Keratinocyte (primary cell): ENCODE data around the gene LDLRAD2. TPM values are rescaled to one million over a fixed set of nuclear protein-coding genes. Genes with fewer than 3 reads are reported as not detected.

Experiments
- DNase-seq: peaks from one replicate; pipeline ENCODE4 v3.0.0-alpha.2; 2011; ENCODE audit warnings: low read depth, missing footprints, low spot score
- FAIRE-seq: peaks from 2 replicates; lab custom pipeline; 2011; peaks lifted over from hg19 to GRCh38; lab: Jason Lieb, UNC
- H2AFZ ChIP-seq: 2 replicates; pipeline ENCODE4 v1.6.0; 2012; ENCODE audit warnings: low read length, control low read depth, inconsistent platforms; ENCODE audit not compliant: control insufficient read depth
- H3K27ac ChIP-seq: 2 replicates; pipeline ENCODE4 v1.5.1; 2011; ENCODE audit warnings: low read length; ENCODE audit not compliant: control insufficient read depth, insufficient read depth
- H3K27me3 ChIP-seq: 3 replicates; pipeline ENCODE4 v1.6.0; 2011; ENCODE audit warnings: low read length; ENCODE audit not compliant: control insufficient read depth, insufficient read depth; ENCODE audit errors: extremely low read depth
- H3K36me3 ChIP-seq, 2 experiments: 2 replicates in 1 of 2; 3 replicates in 1 of 2; pipeline ENCODE4 v1.5.1; 2011; ENCODE audit warnings: low read length in 2 of 2, mild to moderate bottlenecking in 1 of 2; ENCODE audit not compliant: control insufficient read depth in 2 of 2, insufficient read depth in 2 of 2; ENCODE audit errors: extremely low read depth in 1 of 2
- H3K4me1 ChIP-seq: 3 replicates; pipeline ENCODE4 v1.5.1; 2011; ENCODE audit warnings: low read length; ENCODE audit not compliant: control insufficient read depth, insufficient read depth; ENCODE audit errors: extremely low read depth
- H3K4me2 ChIP-seq: 3 replicates; pipeline ENCODE4 v1.6.0; 2011; ENCODE audit warnings: low read depth, low read length; ENCODE audit not compliant: control insufficient read depth, insufficient read depth; ENCODE audit errors: extremely low read depth
- H3K4me3 ChIP-seq, 3 experiments: fragments of 200-600 bp in 1 of 3; sonication (generic) in 1 of 3; 2 replicates in 2 of 3; 3 replicates in 1 of 3; pipeline ENCODE4 v1.5.1; 2011 to 2016; ENCODE audit warnings: low read length in 3 of 3, mild to moderate bottlenecking in 3 of 3, control low read depth in 2 of 3, inconsistent platforms in 1 of 3, low read depth in 1 of 3, mixed read lengths in 1 of 3, mixed run types in 1 of 3, moderate library complexity in 1 of 3; ENCODE audit not compliant: control insufficient read depth in 2 of 3, insufficient read depth in 2 of 3; ENCODE audit errors: extremely low read depth in 1 of 3
- H3K79me2 ChIP-seq: 2 replicates; pipeline ENCODE4 v1.6.0; 2012; ENCODE audit warnings: low read length; ENCODE audit not compliant: control insufficient read depth, insufficient read depth
- H3K9ac ChIP-seq: 3 replicates; pipeline ENCODE4 v1.6.0; 2011; ENCODE audit warnings: low read length; ENCODE audit not compliant: control insufficient read depth, insufficient read depth; ENCODE audit errors: extremely low read depth
- H3K9me1 ChIP-seq: 3 replicates; pipeline ENCODE4 v1.6.0; 2011; ENCODE audit warnings: low read length; ENCODE audit not compliant: control insufficient read depth, insufficient read depth; ENCODE audit errors: extremely low read depth
- H3K9me3 ChIP-seq: 2 replicates; pipeline ENCODE4 v1.5.1; 2012; ENCODE audit warnings: low read depth, low read length; ENCODE audit not compliant: control insufficient read depth
- H4K20me1 ChIP-seq: 3 replicates; pipeline ENCODE4 v1.6.0; 2011; ENCODE audit warnings: low read length; ENCODE audit not compliant: control insufficient read depth, insufficient read depth; ENCODE audit errors: extremely low read depth
- CTCF ChIP-seq, 3 experiments: IDR thresholded peaks in 1 of 3; conservative IDR thresholded peaks in 1 of 3; optimal IDR thresholded peaks in 1 of 3; 2 replicates in 2 of 3; 3 replicates in 1 of 3; pipeline versions ENCODE3 to v1.5.1; 2011; ENCODE audit warnings: low read length in 3 of 3, mild to moderate bottlenecking in 3 of 3, moderate library complexity in 2 of 3, control low read depth in 1 of 3, inconsistent platforms in 1 of 3; ENCODE audit not compliant: insufficient read depth in 2 of 3; ENCODE audit errors: extremely low read depth in 1 of 3
- EZH2 ChIP-seq: IDR thresholded peaks from one replicate; pipeline ENCODE4 v1.6.1; 2012; ENCODE audit warnings: inconsistent platforms, mild to moderate bottlenecking, low read length, moderate library complexity
- dilution Hi-C: fragments of 300-500 bp; cut with MboI; formaldehyde crosslinking; loops from one replicate; pipeline ENCODE4 v1.7.0; 2020; ENCODE audit warnings: low sequenced_read_pairs; ENCODE audit not compliant: extremely low pct_ligation_motif_present
- polyA plus RNA-seq, 5 experiments: library from polyadenylated mRNA; depleted of rRNA in 3 of 5; stranded (reverse) in 3 of 5; stranded (forward) in 1 of 5; unstranded in 1 of 5; fragments of >200 nt; gene quantifications; 1 replicate in 1 of 5; 2 replicates in 3 of 5; 3 replicates in 1 of 5; pipeline versions ENCODE4 v1.2.1 to v1.2.3, GENCODE V29; 2011 to 2012; ENCODE audit warnings: missing spikeins in 2 of 5, low read depth in 1 of 5, low replicate concordance in 1 of 5

Gene LDLRAD2
- polyA plus RNA-seq, 1 donor (not counting 4 experiments of a cell fraction or from before 2014, with no cell fraction given), result 0.07 TPM

GRCh38 chr1:21829294-21829693, 17.2 kb downstream of the LDLRAD2 start:
- Histone ChIP-seq H3K4me1 (no peaks in the 10 kb centered on the region), H3K27me3 (no peaks in the 10 kb centered on the region), H3K9me1 (no peaks in the 10 kb centered on the region), H3K4me2 (no peak overlapping the region), H3K79me2 (no peaks in the 10 kb centered on the region), H3K4me3 (no peak overlapping the region), H3K27ac (no peak overlapping the region), H3K9me3 (no peaks in the 10 kb centered on the region), H2AFZ (no peak overlapping the region), H4K20me1 (no peaks in the 10 kb centered on the region), H3K36me3 (peaks cover 31 to 60% of the 10 kb centered on the region in 2 experiments), H3K9ac (no peak overlapping the region)
- FAIRE-seq (no peak), DNase-seq (no peak)
- dilution Hi-C loops, result no loop called here
- TF ChIP-seq EZH2 (no peak), CTCF (optimal IDR thresholded peaks at IDR 0.05 in 1 of 3, IDR thresholded peaks at IDR 0.05 in 1 of 3, conservative IDR thresholded peaks at IDR 0.05 in 1 of 3; ENCODE audit: extremely low read depth in 1 of 3, insufficient read depth in 2 of 3, low read length in 3 of 3) (no peak)

GRCh38 chr1:21830792-21831453, 18.9 kb downstream of the LDLRAD2 start:
- no peak overlapping the region for H2AFZ ChIP-seq
- no peaks in the 10 kb centered on the region for H3K79me2 ChIP-seq
- no peak overlapping the region for H3K4me3 ChIP-seq
- no peak overlapping the region for H3K27ac ChIP-seq
- H3K27me3 ChIP-seq, result no peaks in the 10 kb centered on the region
- no peak for FAIRE-seq
- TF ChIP-seq CTCF (optimal IDR thresholded peaks at IDR 0.05 in 1 of 3, IDR thresholded peaks at IDR 0.05 in 1 of 3, conservative IDR thresholded peaks at IDR 0.05 in 1 of 3; ENCODE audit: extremely low read depth in 1 of 3, insufficient read depth in 2 of 3, low read length in 3 of 3) (no peak), EZH2 (no peak)
- no peaks in the 10 kb centered on the region for H3K4me1 ChIP-seq
- peaks cover 5% of the 10 kb centered on the region for H3K9me3 ChIP-seq
- H3K36me3 ChIP-seq, result peaks cover 43 to 62% of the 10 kb centered on the region in 2 experiments
- DNase-seq, result no peak
- H3K9me1 ChIP-seq, result no peaks in the 10 kb centered on the region
- H4K20me1 ChIP-seq, result no peaks in the 10 kb centered on the region
- no peak overlapping the region for H3K9ac ChIP-seq
- no peak overlapping the region for H3K4me2 ChIP-seq
- dilution Hi-C loops, result no loop called here
